Kidney (tissue), 14 donors: ENCODE data around the gene SPON1. TPM values are rescaled to one million over a fixed set of nuclear protein-coding genes. Genes with fewer than 3 reads are reported as not detected.

Experiments used
- DNase-seq, 5 donors: peaks; one replicate each; pipeline ENCODE4 v3.0.0-alpha.2; 2013 to 2020
- FAIRE-seq: peaks from 2 replicates; lab custom pipeline; 2012; peaks lifted over from hg19 to GRCh38; lab: Jason Lieb, UNC
- H3K27ac ChIP-seq, 2 donors: one replicate each; pipeline ENCODE4 v1.7.0; 2013; ENCODE audit warnings: low read depth in 2 of 2, low read length in 2 of 2, inconsistent platforms in 1 of 2
- H3K27me3 ChIP-seq: one replicate; pipeline ENCODE4 v1.7.1; 2013; ENCODE audit warnings: low read length, inconsistent platforms; ENCODE audit not compliant: control insufficient read depth, insufficient read depth
- H3K36me3 ChIP-seq, 3 donors: one replicate each; pipeline versions ENCODE4 v1.7.0 to v1.7.1; 2013; ENCODE audit warnings: low read length in 3 of 3, control low read depth in 1 of 3, inconsistent platforms in 1 of 3; ENCODE audit not compliant: insufficient read depth in 3 of 3, control insufficient read depth in 2 of 3
- H3K4me1 ChIP-seq, 3 donors: one replicate each; pipeline versions ENCODE4 v1.7.0 to v1.7.1; 2013; ENCODE audit warnings: low read length in 3 of 3, inconsistent platforms in 1 of 3, low read depth in 1 of 3; ENCODE audit not compliant: control insufficient read depth in 2 of 3, insufficient read depth in 2 of 3
- H3K4me3 ChIP-seq, 3 donors: one replicate each; pipeline versions ENCODE4 v1.7.0 to v1.8.1; 2013; ENCODE audit warnings: low read length in 3 of 3, control low read depth in 1 of 3, inconsistent platforms in 1 of 3
- H3K9ac ChIP-seq, 3 donors: one replicate each; pipeline versions ENCODE4 v1.7.0 to v1.7.1; 2013; ENCODE audit warnings: low read length in 3 of 3, control low read depth in 1 of 3, inconsistent platforms in 1 of 3
- H3K9me3 ChIP-seq, 3 donors: one replicate each; pipeline versions ENCODE4 v1.7.0 to v1.7.1; 2013; ENCODE audit warnings: low read length in 3 of 3, control low read depth in 1 of 3, inconsistent platforms in 1 of 3; ENCODE audit not compliant: control insufficient read depth in 2 of 3, insufficient read depth in 1 of 3
- intact Hi-C: fragments of 100-400 bp; cut with DNase I; formaldehyde crosslinking; loops from one replicate; pipeline ENCODE4 v1.11.1; 2022
- polyA plus RNA-seq: library from polyadenylated mRNA; stranded (reverse); fragments of 350-450 nt; fragmentation: Illumina TruSeq; extraction: RNeasy Lipid Tissue Mini Kit (QIAGEN cat#74804); gene quantifications from one replicate; pipeline ENCODE4 v1.2.3, GENCODE V29; 2014; ENCODE audit warnings: low read depth, low replicate concordance; ENCODE audit not compliant: insufficient read depth
- total RNA-seq: library from RNA; stranded (reverse); fragmentation: NEBNext Ultra II Directional; extraction: Animal tissue kit (Norgen Biotek cat#: 25700); gene quantifications from one replicate; pipeline ENCODE4 v1.2.1, GENCODE V29; 2021
- TF ChIP-seq, protein P1 (sequence below): IDR thresholded peaks from 3 replicates; pipeline ENCODE4 v1.5.1; 2012; ENCODE audit warnings: mild to moderate bottlenecking, moderate library complexity, borderline replicate concordance; ENCODE audit not compliant: insufficient read depth; ENCODE audit errors: extremely low read depth
- donor health status: control.
- donor health status: control.
- donor health status: control.
- donor health status: control.
- donor health status: control.
- donor health status: DM: yes; HTN: yes; CAD: no.
- donor health status: Normal renal cell carcinoma (clear cell type).

The SPON1 gene
- total and polyA plus RNA-seq, 2 donors from 2014 or later: 3.8 to 77.9 TPM

DNA sequence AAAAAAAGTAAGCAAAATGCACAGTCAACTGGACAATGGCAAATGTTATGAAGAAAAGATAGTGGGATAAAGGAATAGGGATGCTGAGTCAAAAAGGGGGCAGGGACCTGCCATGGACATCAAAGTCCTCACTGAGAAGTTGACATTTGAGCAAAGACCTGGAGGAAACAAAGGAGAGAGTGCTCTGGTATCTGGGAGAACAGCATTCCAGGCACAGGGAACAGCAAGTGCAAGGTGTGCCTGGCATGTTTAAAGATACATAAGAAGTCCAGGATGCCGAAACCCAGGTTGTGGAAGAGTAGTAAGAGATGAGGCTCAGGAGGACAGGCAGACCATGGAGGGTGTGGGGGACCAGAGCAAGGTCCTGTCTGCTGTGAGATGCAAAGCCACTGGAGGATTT lies 273.2 kb downstream of the SPON1 start:
- Histone ChIP-seq H3K9ac (no peak overlapping the region), H3K9me3 (no peaks in the 10 kb centered on the region), H3K4me1 (no peaks in the 10 kb centered on the region), H3K27ac (no peak overlapping the region), H3K27me3 (no peaks in the 10 kb centered on the region), H3K36me3 (no peaks in the 10 kb centered on the region), H3K4me3 (no peak overlapping the region)
- intact Hi-C loops: no loop called here
- FAIRE-seq: no peak
- TF ChIP-seq, protein P1, sequence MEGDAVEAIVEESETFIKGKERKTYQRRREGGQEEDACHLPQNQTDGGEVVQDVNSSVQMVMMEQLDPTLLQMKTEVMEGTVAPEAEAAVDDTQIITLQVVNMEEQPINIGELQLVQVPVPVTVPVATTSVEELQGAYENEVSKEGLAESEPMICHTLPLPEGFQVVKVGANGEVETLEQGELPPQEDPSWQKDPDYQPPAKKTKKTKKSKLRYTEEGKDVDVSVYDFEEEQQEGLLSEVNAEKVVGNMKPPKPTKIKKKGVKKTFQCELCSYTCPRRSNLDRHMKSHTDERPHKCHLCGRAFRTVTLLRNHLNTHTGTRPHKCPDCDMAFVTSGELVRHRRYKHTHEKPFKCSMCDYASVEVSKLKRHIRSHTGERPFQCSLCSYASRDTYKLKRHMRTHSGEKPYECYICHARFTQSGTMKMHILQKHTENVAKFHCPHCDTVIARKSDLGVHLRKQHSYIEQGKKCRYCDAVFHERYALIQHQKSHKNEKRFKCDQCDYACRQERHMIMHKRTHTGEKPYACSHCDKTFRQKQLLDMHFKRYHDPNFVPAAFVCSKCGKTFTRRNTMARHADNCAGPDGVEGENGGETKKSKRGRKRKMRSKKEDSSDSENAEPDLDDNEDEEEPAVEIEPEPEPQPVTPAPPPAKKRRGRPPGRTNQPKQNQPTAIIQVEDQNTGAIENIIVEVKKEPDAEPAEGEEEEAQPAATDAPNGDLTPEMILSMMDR: no peak
- DNase-seq: no peak

DNA sequence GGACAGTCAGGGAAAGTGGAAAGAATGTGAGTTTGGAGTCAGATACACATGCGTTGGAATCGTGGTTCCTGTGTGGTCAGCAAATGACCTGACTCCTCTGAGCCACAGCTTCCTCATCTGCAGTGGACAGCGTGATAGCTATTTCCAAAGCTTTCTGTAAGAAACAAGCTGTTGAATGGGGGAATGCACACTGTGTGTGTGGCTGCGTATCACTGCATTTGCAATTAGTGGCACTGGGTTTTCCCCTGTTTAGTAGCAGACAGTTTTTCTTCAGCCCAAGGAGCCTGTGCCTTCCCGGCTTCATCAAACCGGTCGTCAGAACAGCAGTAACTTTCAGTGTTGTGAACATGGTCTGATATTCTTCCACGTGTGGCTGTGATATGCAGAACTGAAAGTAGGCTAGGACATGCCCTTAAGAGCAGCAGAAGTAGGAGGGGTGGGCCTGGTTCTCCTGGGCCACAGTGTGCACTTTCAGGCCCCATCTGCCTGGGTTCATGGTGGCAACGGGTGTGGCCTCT lies 275.0 kb downstream of the SPON1 start:
- no peak overlapping the region for H3K9ac ChIP-seq
- no peak overlapping the region for H3K4me3 ChIP-seq
- no peak overlapping the region for H3K27ac ChIP-seq
- no peaks in the 10 kb centered on the region for H3K36me3 ChIP-seq
- H3K27me3 ChIP-seq: no peaks in the 10 kb centered on the region
- intact Hi-C loops: no loop called here
- DNase-seq (no peak), FAIRE-seq (no peak)
- TF ChIP-seq, protein P1: no peak
- H3K9me3 ChIP-seq: no peaks in the 10 kb centered on the region
- no peaks in the 10 kb centered on the region for H3K4me1 ChIP-seq

DNA sequence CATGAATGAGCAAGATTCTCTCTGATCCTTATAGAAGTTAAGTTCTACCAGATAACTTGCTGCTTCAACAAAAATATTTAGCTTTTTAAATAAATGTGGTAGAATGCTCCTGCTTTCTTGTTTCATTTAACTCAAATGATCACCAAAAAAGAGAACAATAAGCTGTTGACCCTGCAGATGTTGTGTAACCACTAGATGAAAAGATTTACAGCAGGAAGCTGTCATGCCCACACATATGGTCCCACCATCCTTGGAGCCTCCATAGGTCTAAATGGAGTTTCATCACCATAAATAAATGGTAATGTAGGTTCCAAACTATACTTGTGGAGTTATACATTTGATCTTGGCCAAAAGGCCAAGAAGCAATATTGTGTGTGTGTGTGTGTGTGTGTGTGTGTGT lies 277.7 kb downstream of the SPON1 start:
- Histone ChIP-seq H3K4me1 (no peaks in the 10 kb centered on the region), H3K36me3 (no peaks in the 10 kb centered on the region), H3K9ac (no peak overlapping the region), H3K27ac (no peak overlapping the region), H3K27me3 (no peaks in the 10 kb centered on the region), H3K9me3 (no peaks in the 10 kb centered on the region), H3K4me3 (no peak overlapping the region)
- TF ChIP-seq, protein P1: no peak
- FAIRE-seq (no peak), DNase-seq (no peak)
- intact Hi-C loops: no loop called here

DNA sequence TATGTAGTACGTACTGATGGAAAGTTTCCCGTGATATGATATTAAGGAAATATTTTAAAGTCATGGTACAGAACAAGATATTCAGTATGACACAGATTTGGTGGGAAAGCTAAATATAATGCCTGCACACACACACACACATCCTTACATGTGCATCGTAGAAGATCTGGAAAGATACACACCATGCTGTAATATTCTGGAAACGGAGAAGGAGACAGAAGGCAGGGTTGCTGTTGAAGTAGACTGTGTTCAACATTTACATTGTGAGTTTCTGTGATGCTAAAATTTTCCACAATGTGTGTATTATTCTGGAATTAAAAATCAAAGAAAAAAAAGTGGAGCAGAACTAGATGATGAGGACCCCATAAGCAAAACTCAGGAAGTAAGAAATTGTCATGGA lies 278.4 kb downstream of the SPON1 start:
- Histone ChIP-seq H3K27me3 (no peaks in the 10 kb centered on the region), H3K4me3 (no peak overlapping the region), H3K27ac (no peak overlapping the region), H3K36me3 (no peaks in the 10 kb centered on the region), H3K9me3 (no peaks in the 10 kb centered on the region), H3K4me1 (no peaks in the 10 kb centered on the region), H3K9ac (no peak overlapping the region)
- FAIRE-seq (no peak), DNase-seq (no peak)
- intact Hi-C loops: no loop called here
- TF ChIP-seq, protein P1: no peak
